Stimulated activated CD4-positive, alpha-beta T cell treated with anti-CD3 and anti-CD28 coated beads, Interleukin-4, amount 100 ng/mL, for 48 hours (primary cell): ENCODE data around the gene TJP2.

Experiments
- DNase-seq, 2 donors: peaks; one replicate each; pipeline ENCODE4 v3.0.0-alpha.2; 2020; ENCODE audit warnings: low read depth in 2 of 2

TJP2 gene

GRCh38 chr9:69173891-69174615, at the start of gene TJP2:
TSS of gene TJP2 (plus strand) at chr9:69174277. CDS start at chr9:69174373, 96 bp downstream.
- peak; percentile 28 to 35 for DNase-seq

DNA sequence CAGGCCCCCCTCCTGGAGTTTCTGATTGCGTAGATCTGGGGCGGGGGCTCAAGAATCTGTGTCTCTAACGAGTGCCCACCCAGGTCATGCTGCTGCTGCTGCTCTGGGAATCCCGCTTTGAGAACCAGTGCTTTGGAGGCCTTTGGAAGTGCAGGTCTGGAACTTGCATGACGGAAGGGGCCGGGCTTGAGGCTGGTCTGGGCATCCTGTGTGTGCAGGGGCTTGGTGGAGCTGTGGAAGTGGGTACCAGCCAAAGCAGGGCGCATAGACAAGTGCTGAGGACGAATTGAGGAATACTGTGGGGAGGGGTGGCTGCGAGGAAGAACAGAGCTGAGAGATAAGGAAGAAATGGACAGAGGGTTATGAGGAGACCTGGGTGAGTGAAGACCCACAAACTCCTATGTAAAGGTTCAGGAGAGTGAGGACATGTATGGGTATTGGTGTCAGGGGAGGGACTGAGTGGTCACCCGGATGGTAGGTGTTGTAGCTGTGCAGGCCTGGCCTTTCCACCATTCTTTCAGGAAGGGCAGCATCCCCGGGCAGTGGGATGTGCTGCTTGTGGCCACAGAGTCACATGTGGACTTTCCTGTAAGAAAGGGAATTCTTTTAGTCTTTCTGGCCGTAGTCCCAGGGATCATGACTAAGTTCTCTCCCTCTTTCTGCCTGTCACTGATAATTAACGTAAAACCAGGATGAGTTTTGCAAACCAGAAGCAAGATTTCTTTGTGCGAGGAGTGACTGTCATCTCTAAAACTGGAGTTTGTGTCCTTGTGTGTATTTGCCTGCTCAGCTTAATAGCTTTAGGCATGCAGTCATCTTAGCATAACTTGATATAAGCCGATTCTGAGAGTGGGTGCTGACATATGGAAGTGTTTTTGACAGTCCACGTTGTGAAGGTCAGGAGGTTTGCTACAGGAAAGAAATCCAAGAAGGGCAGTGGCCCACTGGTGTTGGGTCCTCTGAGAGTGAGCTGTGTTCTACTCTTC, 43.3 kb upstream of the TJP2 start:
- no peak for DNase-seq

GRCh38 chr9:69131682-69132081, 42.4 kb upstream of the TJP2 start:
- no peak for DNase-seq

- DNase-seq: no peak
Observed at GRCh38 chr9:69132361-69132760, 41.7 kb upstream of the TJP2 start.

DNA sequence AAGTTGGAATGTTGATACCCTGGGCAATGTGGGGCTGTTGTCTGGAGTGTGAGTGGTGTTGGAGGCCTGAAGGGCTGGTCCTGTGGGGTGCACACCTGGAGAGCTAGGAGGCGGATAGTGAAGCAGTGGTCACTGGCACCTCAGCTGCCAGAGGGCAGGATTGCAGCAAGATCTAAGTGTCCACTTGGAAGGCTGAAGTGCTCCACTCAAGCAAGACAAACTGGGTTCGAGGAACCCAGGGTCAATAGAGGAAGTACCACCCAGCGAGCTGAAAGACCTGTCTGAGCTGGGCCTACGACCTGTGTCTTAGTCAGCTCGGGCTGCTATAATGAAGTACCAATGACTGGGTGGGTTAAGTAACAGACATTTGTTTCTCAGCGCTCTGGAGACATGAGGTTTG, 39.7 kb upstream of the TJP2 start:
- no peak for DNase-seq

DNA sequence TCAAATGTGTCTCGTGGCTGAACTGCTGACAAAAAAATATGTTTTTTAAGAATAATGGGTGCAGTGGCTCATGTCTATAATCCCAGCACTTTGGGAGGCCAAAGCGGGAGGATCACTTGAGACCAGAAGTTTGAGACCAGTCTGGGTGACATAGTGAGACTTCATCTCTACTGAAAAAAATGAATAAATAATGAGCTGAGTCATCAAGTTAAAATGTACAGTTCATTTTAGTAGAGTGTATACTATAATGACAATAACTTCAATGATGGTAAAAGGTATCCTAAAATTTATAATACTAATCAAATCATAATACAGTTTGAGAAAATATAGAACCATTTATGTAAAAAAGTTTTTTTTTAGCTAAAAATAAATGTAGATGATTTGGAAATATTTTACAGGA, 37.9 kb upstream of the TJP2 start:
- DNase-seq: no peak

DNA sequence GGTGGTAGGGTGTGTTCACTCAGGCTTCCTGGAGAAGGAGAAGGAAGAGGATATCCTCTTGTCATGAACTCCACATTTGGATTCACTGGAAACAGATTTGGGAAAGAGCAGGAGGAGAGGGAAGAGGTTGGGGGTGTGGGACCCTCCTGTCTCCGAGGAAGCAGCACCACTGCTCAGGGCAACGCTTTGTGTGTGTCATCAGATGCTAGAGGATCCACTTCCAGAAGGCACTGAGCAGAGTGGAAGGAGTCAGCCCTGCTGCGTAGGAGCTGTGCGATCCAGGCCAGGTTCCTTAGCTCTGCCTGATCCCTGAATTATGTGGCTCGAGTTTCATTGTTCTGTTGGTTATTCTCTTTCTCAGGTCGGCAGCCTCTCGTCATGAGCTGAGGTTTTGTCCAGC, 37.3 kb upstream of the TJP2 start:
- DNase-seq: no peak

DNA sequence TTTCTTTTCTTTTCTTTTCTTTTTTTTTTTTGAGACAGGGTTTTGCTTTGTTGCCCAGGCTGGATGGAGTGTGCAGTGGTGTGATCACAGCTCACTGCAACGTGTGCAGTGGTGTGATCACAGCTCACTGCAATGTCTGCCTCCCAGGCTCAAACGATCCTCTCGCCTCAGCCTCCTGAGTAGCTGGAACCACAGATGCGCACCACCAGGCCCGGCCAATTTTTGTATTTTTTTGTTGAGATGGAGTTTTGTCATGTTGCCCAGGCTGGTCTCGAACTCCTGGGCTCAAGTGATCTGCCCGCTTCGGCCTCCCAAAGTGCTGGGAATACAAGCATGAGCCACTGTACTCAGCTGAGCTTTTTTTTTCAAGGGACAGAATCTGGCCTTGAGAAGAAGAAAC, 36.8 kb upstream of the TJP2 start:
- no peak for DNase-seq

DNA sequence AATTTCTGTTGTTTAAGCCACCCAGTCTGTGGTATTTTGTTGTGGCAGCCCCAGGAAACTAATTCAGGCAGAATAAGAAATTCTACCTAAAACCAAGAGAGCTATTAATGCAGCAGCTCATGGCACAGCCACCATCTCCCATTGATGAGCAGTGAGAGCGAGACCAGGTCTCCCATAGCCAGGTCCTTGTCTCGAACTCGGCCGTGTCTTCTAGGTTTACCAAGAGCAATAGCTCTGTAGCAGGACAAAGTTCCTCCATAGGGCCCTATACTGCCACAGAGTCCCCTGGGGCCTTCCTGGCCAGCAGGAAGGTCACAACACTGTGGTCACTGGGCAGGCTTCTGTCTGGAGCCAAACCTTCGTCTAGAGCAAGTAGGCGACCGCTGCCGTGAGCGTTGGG, 34.5 kb upstream of the TJP2 start:
- no peak for DNase-seq

DNA sequence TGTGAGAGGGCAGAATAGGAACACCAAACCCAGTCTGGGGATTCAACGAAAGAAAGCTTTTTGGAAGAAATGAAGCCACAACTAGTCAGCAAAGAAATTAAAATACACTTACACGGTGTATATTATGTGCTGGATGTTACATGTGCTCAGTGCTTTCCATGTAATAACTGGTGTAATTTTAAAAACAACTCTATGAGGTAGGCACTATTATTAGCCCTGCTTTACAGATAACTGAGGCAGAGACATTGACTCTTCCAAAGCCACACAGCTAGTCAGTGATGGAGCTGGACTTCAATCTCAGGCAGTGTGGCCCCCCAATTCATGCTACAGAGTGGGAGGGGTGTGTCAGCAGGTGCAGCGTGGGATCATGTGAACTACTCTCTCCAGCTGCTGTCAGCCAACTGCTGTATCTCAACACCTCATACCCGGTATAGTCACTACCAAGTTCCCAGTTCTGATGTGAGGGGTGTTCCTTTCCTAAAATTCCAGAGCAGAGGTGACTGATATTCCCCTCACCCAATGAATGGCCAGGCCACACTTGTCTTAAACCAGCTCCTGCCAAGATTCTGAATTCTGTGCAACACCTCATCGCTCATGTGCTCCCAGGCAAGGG, 33.8 kb upstream of the TJP2 start:
- no peak for DNase-seq

- no peak for DNase-seq
Observed at GRCh38 chr9:69141851-69142250, 32.2 kb upstream of the TJP2 start.

DNA sequence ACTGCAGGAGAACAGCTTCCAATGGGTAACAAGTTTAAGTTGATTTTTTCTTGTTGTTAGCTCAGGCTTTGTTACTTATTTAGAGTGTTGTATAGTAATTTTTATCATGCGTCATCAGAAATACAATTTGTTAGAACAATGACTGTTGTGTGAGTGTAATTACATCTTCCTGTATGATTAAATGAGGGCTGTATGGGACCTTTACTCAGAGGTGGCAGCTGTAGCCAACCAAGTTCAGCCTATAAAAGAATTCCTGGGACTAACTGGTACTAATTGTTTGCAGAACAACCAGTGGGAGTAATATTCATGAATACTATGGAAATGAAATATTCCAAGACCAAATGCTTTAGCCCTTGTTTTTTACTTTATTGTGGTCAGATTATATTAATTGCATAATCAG, 30.8 kb upstream of the TJP2 start:
- no peak for DNase-seq

- DNase-seq: no peak
Observed at GRCh38 chr9:69145144-69145715, 28.8 kb upstream of the TJP2 start.

DNA sequence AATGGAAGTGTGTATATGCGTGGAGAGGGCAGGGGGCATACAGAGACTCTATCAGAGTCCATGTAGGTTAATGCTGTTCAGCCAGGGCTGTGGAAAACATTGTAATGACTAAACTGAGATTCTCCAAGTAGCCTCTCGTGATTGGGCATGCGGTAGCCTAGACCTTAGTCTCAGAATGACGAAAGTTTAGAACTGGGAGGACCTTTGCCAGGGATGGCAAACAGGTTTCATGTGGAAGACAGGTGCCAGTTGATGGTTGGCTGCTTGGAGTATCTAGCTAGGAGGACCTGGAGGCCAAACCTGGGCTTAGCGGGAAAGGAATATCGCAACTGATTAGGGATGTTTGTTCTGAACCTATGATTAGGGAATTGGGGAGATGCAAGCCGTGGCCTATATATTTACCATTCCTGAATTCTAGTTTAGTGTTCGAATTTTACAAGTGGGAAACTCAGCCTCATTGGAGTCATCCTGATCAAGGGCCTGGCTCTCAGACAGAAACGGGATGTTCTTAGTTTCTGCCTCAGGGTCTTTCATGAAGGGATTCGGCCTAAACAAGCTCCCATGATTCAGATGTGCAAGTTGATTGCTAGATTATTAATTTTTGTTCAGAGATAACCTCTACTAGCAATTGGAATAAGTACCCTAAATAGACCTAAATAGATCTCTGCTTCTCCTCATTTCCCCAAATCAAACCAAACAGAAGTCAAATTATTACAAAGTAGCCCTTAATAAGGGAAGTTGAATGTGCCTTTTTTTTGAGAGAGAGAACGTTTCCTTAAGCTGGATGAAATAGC, 26.8 kb upstream of the TJP2 start:
- DNase-seq: no peak

DNA sequence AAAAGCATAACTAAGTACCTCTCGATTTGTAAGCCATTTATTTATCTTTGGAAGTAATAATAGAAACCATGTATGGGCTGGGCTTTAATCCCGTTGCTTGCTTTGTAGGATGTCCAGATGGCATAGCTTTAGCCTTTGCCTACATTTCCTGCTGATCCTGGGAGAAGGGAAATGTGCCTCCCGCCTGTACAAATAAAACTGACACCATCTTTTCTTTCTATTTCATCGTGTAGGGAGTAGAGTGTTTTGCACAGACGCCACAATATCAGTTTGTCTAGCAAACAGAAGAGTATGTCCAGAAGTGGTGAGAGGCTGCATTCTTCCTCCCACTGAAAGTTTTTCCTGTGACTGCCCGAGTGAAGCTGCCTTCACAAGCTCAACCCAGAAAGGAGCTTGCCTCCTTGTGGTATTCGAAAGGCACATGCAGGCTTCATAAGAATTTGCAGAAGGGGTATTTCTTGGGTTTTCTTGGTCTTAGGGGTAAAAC, 24.7 kb upstream of the TJP2 start:
- no peak for DNase-seq

GRCh38 chr9:69151506-69151905, 22.6 kb upstream of the TJP2 start:
- no peak for DNase-seq

GRCh38 chr9:69153707-69154521, 20.2 kb upstream of the TJP2 start:
- no peak for DNase-seq

DNA sequence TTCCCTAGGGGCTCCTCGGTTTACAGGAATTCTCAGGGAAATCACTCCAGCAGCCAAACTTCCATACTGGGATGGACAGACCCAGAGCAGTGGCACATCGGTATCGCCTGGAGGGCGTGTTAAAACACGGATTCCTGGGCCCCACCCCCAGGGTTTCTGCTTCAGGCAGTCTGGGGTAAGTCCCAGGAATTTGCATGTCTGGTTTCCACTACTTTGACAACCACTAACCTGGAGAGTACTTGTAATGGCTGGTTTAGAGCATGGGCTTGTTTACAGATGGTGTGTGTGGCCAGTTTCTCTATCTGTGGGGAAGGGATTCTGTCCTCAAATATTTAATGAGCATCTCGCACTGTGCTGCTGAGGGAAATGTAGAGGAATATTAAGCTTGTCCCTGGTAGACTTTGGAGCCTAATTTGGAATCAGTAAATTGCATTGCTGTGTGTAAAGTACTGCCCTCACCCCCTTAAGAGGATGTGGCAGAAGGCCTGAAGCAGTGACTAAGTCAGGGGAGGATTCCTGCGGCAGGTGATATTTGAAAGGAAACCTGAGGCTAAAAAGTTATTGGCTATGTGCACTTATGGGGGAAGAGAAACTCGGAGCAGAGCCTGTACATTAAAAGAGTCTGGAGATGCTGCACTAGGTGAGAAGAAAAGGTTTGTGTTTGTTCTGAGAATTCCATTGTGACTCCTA, 18.6 kb upstream of the TJP2 start:
- DNase-seq: no peak

DNA sequence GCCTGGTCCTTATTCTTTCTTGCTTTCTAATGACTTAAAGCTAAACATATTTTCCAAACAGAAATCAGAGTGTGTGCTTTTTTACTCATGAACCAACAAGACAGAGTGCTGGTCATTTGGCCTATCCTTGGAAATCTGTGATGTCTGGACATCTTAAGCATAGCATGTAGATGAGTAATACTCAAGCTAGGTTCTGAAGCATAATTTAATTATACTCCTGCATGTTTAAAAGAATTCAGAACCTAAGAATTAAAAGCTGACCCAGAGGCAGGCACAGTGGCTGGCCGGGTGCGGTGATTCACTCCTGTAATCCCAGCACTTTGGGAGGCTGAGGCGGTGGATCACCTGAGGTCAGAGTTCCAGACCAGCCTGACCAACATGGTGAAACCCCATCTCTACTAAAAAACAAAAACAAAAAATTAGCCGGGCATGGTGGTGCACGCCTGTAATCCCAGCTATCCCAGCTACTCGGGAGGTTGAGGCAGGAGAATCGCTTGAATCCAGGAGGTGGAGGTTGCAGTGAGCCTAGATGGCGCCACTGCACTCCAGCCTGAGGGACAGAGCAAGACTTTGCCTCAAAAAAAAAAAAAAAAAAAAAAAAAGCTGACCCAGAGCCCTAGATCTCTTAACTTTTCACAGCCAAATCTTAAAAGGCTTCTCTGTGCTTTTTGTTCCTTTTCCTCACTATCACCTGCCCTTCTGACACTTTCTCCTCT, 16.2 kb upstream of the TJP2 start:
- DNase-seq: no peak
